DND-41 (cell line): ENCODE data around the gene BCR.

Experiments
- ATAC-seq: fragments of 200-7000 bp; cut with Tn5 transposase; 3 replicates; pipeline ENCODE4 v1.9.1; 2021; ENCODE audit warnings: low read depth; ENCODE audit not compliant: insufficient read depth
- DNase-seq: peaks from one replicate; pipeline ENCODE4 v3.0.0-alpha.2; 2020
- H2AFZ ChIP-seq: 2 replicates; pipeline ENCODE4 v1.6.0; 2012; ENCODE audit warnings: low read depth, low read length
- H3K27ac ChIP-seq: 2 replicates; pipeline ENCODE4 v1.5.1; 2012; ENCODE audit warnings: low read length, inconsistent platforms
- H3K27me3 ChIP-seq: fragments of 200-600 bp; sonication (generic); 2 replicates; pipeline ENCODE4 v1.6.0; 2012; ENCODE audit warnings: low read length, mild to moderate bottlenecking, inconsistent platforms; ENCODE audit not compliant: insufficient read depth, poor library complexity
- H3K36me3 ChIP-seq: 2 replicates; pipeline ENCODE4 v1.5.1; 2012; ENCODE audit warnings: low read length, inconsistent platforms; ENCODE audit not compliant: insufficient read depth
- H3K4me1 ChIP-seq: 2 replicates; pipeline ENCODE4 v1.5.1; 2012; ENCODE audit warnings: mild to moderate bottlenecking, low read length; ENCODE audit not compliant: insufficient read depth
- H3K4me2 ChIP-seq: 2 replicates; pipeline ENCODE4 v1.6.0; 2012; ENCODE audit warnings: mild to moderate bottlenecking, moderate library complexity, low read length, inconsistent platforms; ENCODE audit not compliant: insufficient read depth
- H3K4me3 ChIP-seq, 2 experiments: fragments of 200-600 bp in 1 of 2; shearing (Covaris generic) in 1 of 2; 2 replicates each; pipeline ENCODE4 v1.5.1; 2012 to 2016; ENCODE audit warnings: inconsistent platforms in 2 of 2, low read length in 2 of 2, mild to moderate bottlenecking in 2 of 2, low read depth in 1 of 2, moderate library complexity in 1 of 2
- H3K79me2 ChIP-seq: 2 replicates; pipeline ENCODE4 v1.6.0; 2012; ENCODE audit warnings: low read length, inconsistent platforms; ENCODE audit not compliant: insufficient read depth
- H3K9ac ChIP-seq: 2 replicates; pipeline ENCODE4 v1.6.0; 2012; ENCODE audit warnings: low read depth, mild to moderate bottlenecking, inconsistent platforms, low read length, moderate library complexity
- H3K9me3 ChIP-seq: 2 replicates; pipeline ENCODE4 v1.5.1; 2012; ENCODE audit warnings: low read length, moderate library complexity, mild to moderate bottlenecking, inconsistent platforms; ENCODE audit not compliant: insufficient read depth, severe bottlenecking
- H4K20me1 ChIP-seq: 2 replicates; pipeline ENCODE4 v1.6.0; 2012; ENCODE audit warnings: low read length; ENCODE audit not compliant: insufficient read depth
- CTCF ChIP-seq: IDR thresholded peaks from 2 replicates; pipeline ENCODE4 v1.5.1; 2012; ENCODE audit warnings: borderline replicate concordance, low read length, moderate library complexity, mild to moderate bottlenecking; ENCODE audit not compliant: poor library complexity, severe bottlenecking; ENCODE audit errors: extremely low read depth
- EZH2 ChIP-seq: IDR thresholded peaks from 3 replicates; pipeline ENCODE4 v1.6.1; 2012; ENCODE audit warnings: borderline replicate concordance, low read depth, mild to moderate bottlenecking, moderate library complexity, low read length, inconsistent platforms; ENCODE audit not compliant: severe bottlenecking

The BCR gene

GRCh38 chr22:23269441-23270211 is 89.3 kb downstream of the BCR start:
- Histone ChIP-seq H2AFZ (no peak overlapping the region), H3K27me3 (no peaks in the 10 kb centered on the region), H3K4me3 (no peak overlapping the region), H3K9me3 (no peaks in the 10 kb centered on the region), H3K9ac (no peak overlapping the region), H4K20me1 (peaks cover 9% of the 10 kb centered on the region), H3K27ac (no peak overlapping the region), H3K4me1 (no peaks in the 10 kb centered on the region), H3K4me2 (no peak overlapping the region), H3K36me3 (peaks cover 89% of the 10 kb centered on the region), H3K79me2 (no peaks in the 10 kb centered on the region)
- DNase-seq: no peak
- no peak for ATAC-seq
- TF ChIP-seq EZH2 (no peak), CTCF (no peak)

- Histone ChIP-seq H3K9ac (no peak overlapping the region), H3K4me2 (no peak overlapping the region), H3K36me3 (peaks cover 88% of the 10 kb centered on the region), H3K79me2 (no peaks in the 10 kb centered on the region), H3K4me1 (no peaks in the 10 kb centered on the region), H3K27me3 (no peaks in the 10 kb centered on the region), H3K27ac (0 out of 2 replicates have a peak overlapping the region, but pooled peaks have one; percentile 20), H3K4me3 (no peak overlapping the region), H4K20me1 (peaks cover 9% of the 10 kb centered on the region), H3K9me3 (no peaks in the 10 kb centered on the region), H2AFZ (no peak overlapping the region)
- ATAC-seq: no peak
- TF ChIP-seq CTCF (no peak), EZH2 (no peak)
- no peak for DNase-seq
These were observed 90.0 kb downstream of the BCR start for GRCh38 chr22:23270212-23270733.

GRCh38 chr22:23270798-23271596 is 90.7 kb downstream of the BCR start:
- no peaks in the 10 kb centered on the region for H3K79me2 ChIP-seq
- H3K9me3 ChIP-seq: no peaks in the 10 kb centered on the region
- H3K9ac ChIP-seq: no peak overlapping the region
- H3K27me3 ChIP-seq: no peaks in the 10 kb centered on the region
- H4K20me1 ChIP-seq: peaks cover 9% of the 10 kb centered on the region
- no peak overlapping the region for H2AFZ ChIP-seq
- DNase-seq: no peak
- no peak for ATAC-seq
- no peak overlapping the region for H3K4me2 ChIP-seq
- H3K4me3 ChIP-seq: no peak overlapping the region
- H3K36me3 ChIP-seq: peaks cover 88% of the 10 kb centered on the region
- TF ChIP-seq CTCF (no peak), EZH2 (no peak)
- H3K27ac ChIP-seq: no peak overlapping the region
- no peaks in the 10 kb centered on the region for H3K4me1 ChIP-seq
